ENCODE data around the gene HNRNPK. TPM values are rescaled to one million over a fixed set of nuclear protein-coding genes. Genes with fewer than 3 reads are reported as not detected.

HNRNPK gene
- total and polyA plus RNA-seq, 2 of the 13 experiments (the other 11 are each of a cell fraction or from before 2014, with no cell fraction given): 321 to 712 TPM

DNA sequence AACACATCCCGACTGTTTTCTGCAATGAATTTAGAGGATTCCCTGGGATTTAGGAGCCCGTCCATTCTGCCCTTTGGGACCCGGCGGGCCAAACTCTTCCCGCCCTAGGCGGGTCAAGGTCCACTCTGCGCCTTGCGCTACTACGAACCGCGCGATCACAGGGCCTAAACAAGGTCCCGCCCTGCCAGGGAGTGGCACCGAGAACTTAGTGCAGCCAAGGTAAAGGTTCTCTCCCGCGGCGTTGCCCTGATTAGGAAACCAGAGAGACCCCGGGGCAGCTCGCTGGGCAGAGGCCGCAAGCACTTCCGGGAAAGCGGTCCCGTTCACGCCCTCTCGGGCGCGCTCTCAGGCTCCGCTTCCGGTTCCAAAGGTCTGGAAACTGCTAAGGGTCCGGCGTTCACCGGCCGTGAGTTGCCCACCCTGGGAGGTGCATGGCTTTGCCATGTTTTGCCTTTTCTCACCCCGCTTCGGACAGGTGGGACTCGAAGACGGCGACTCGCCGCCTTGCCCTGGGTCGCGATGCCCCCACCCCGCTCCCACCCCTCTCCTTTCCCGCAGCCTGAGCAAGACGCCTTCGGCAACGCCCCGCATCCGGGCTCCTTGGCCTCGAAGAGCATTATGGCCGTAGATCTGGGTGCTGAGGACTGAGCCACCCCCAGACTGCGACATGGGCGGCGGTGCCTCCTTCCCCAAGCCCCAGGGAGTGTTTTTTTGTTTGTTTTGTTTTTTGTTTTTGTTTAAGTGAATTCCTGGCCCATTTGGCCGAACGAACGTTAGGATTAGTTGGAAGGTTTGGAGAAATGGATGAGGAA is 23.4 kb downstream of the HNRNPK start (continued):
- TF ChIP-seq, protein P1, sequence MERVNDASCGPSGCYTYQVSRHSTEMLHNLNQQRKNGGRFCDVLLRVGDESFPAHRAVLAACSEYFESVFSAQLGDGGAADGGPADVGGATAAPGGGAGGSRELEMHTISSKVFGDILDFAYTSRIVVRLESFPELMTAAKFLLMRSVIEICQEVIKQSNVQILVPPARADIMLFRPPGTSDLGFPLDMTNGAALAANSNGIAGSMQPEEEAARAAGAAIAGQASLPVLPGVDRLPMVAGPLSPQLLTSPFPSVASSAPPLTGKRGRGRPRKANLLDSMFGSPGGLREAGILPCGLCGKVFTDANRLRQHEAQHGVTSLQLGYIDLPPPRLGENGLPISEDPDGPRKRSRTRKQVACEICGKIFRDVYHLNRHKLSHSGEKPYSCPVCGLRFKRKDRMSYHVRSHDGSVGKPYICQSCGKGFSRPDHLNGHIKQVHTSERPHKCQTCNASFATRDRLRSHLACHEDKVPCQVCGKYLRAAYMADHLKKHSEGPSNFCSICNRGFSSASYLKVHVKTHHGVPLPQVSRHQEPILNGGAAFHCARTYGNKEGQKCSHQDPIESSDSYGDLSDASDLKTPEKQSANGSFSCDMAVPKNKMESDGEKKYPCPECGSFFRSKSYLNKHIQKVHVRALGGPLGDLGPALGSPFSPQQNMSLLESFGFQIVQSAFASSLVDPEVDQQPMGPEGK (CRISPR knock-in tag; IDR thresholded peaks at IDR 0.05): peak; percentile 26
- 0 out of 2 replicates have a peak, but pooled peaks have one; percentile 53 for TF ChIP-seq ZNF780A (CRISPR knock-in tag; IDR thresholded peaks at IDR 0.05)
- TF ChIP-seq, protein P2, sequence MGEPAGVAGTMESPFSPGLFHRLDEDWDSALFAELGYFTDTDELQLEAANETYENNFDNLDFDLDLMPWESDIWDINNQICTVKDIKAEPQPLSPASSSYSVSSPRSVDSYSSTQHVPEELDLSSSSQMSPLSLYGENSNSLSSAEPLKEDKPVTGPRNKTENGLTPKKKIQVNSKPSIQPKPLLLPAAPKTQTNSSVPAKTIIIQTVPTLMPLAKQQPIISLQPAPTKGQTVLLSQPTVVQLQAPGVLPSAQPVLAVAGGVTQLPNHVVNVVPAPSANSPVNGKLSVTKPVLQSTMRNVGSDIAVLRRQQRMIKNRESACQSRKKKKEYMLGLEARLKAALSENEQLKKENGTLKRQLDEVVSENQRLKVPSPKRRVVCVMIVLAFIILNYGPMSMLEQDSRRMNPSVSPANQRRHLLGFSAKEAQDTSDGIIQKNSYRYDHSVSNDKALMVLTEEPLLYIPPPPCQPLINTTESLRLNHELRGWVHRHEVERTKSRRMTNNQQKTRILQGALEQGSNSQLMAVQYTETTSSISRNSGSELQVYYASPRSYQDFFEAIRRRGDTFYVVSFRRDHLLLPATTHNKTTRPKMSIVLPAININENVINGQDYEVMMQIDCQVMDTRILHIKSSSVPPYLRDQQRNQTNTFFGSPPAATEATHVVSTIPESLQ (CRISPR knock-in tag; conservative IDR thresholded peaks at IDR 0.05): 0 out of 2 replicates have a peak, but pooled peaks have one; percentile 33
- peak; percentile 77; the same call in 1 of the 2 replicates for TF ChIP-seq ZSCAN31 (CRISPR knock-in tag; IDR thresholded peaks at IDR 0.05; ENCODE audit: low read depth)
- TF ChIP-seq, protein P3, sequence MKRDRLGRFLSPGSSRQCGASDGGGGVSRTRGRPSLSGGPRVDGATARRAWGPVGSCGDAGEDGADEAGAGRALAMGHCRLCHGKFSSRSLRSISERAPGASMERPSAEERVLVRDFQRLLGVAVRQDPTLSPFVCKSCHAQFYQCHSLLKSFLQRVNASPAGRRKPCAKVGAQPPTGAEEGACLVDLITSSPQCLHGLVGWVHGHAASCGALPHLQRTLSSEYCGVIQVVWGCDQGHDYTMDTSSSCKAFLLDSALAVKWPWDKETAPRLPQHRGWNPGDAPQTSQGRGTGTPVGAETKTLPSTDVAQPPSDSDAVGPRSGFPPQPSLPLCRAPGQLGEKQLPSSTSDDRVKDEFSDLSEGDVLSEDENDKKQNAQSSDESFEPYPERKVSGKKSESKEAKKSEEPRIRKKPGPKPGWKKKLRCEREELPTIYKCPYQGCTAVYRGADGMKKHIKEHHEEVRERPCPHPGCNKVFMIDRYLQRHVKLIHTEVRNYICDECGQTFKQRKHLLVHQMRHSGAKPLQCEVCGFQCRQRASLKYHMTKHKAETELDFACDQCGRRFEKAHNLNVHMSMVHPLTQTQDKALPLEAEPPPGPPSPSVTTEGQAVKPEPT (CRISPR knock-in tag; IDR thresholded peaks at IDR 0.05; ENCODE audit: low read depth): 0 out of 2 replicates have a peak, but pooled peaks have one; percentile 25
- TF ChIP-seq SP4 (CRISPR knock-in tag; IDR thresholded peaks at IDR 0.05): peak; percentile 76
- TF ChIP-seq ZNF431 (CRISPR knock-in tag; IDR thresholded peaks at IDR 0.05; ENCODE audit: borderline replicate concordance, low read depth): no peak; the same call in 1 of the 2 replicates
- TF ChIP-seq MAFK (conservative IDR thresholded peaks at IDR 0.05 in 1 of 2, IDR thresholded peaks at IDR 0.05 in 1 of 2; ENCODE audit: low read length in 2 of 2): no peak
- peak; percentile 59 for TF ChIP-seq ZNF883 (CRISPR knock-in tag; IDR thresholded peaks at IDR 0.05; ENCODE audit: not compliant biosample characterization)
- TF ChIP-seq NFIB (CRISPR knock-in tag; IDR thresholded peaks at IDR 0.05; ENCODE audit: borderline replicate concordance): no peak
- TF ChIP-seq EED (CRISPR knock-in tag; IDR thresholded peaks at IDR 0.05): no peak
- peak; percentile 89; the same call in 1 of the 2 replicates for TF ChIP-seq NRL (CRISPR knock-in tag; IDR thresholded peaks at IDR 0.05; ENCODE audit: borderline replicate concordance)
- peak; percentile 89; the same call in 1 of the 2 replicates for TF ChIP-seq ZBTB4 (CRISPR knock-in tag; IDR thresholded peaks at IDR 0.05; ENCODE audit: borderline replicate concordance)
- 0 out of 2 replicates have a peak, but pooled peaks have one; percentile 29 for TF ChIP-seq ZBTB20 (CRISPR knock-in tag; IDR thresholded peaks at IDR 0.05; ENCODE audit: borderline replicate concordance, low read depth)

All from HepG2 (cell line).